Smooth muscle cell (in vitro differentiated cells): ENCODE results near the gene FBXW8. TPM values are rescaled to one million over a fixed set of nuclear protein-coding genes. Genes with fewer than 3 reads are reported as not detected.

ENCODE experiments used
- DNase-seq: peaks from one replicate; lab custom pipeline; 2025; ENCODE audit not compliant: unreplicated experiment; lab: John Stamatoyannopoulos, UW
- H2AFZ ChIP-seq: fragments of 200-600 bp; sonication (generic); 2 replicates; pipeline ENCODE4 v1.6.0; 2016; ENCODE audit warnings: antibody characterized with exemption, low read depth, mild to moderate bottlenecking
- H3F3A ChIP-seq: fragments of 200-600 bp; sonication (generic); 2 replicates; pipeline ENCODE4 v1.6.0; 2017; ENCODE audit warnings: antibody characterized with exemption, low read depth
- H3K27ac ChIP-seq: fragments of 200-600 bp; sonication (generic); 2 replicates; pipeline ENCODE4 v1.5.1; 2016; ENCODE audit warnings: low read depth, mild to moderate bottlenecking
- H3K27me3 ChIP-seq: fragments of 200-600 bp; sonication (generic); 2 replicates; pipeline ENCODE4 v1.6.1; 2016; ENCODE audit warnings: low read depth, mild to moderate bottlenecking
- H3K36me3 ChIP-seq: fragments of 200-600 bp; sonication (generic); 2 replicates; pipeline ENCODE4 v1.5.1; 2016; ENCODE audit warnings: low read depth
- H3K4me1 ChIP-seq: fragments of 200-600 bp; sonication (generic); 2 replicates; pipeline ENCODE4 v1.5.1; 2016; ENCODE audit warnings: low read depth
- H3K4me2 ChIP-seq: fragments of 200-600 bp; sonication (generic); 2 replicates; pipeline ENCODE4 v1.6.0; 2016; ENCODE audit warnings: mild to moderate bottlenecking
- H3K4me3 ChIP-seq: fragments of 200-600 bp; sonication (generic); 2 replicates; pipeline ENCODE4 v1.5.1; 2016; ENCODE audit warnings: mild to moderate bottlenecking
- H3K79me2 ChIP-seq: fragments of 200-600 bp; sonication (generic); 2 replicates; pipeline ENCODE4 v1.6.0; 2016; ENCODE audit warnings: low read depth, mild to moderate bottlenecking
- H3K9ac ChIP-seq: fragments of 200-600 bp; sonication (generic); 2 replicates; pipeline ENCODE4 v1.6.0; 2016; ENCODE audit warnings: low read depth
- H3K9me3 ChIP-seq: fragments of 200-600 bp; sonication (generic); replicated peaks from 2 replicates; pipeline ENCODE4 v1.5.1; 2016; ENCODE audit warnings: low read depth
- H4K20me1 ChIP-seq: fragments of 200-600 bp; sonication (generic); 2 replicates; pipeline ENCODE4 v1.6.0; 2016; ENCODE audit warnings: low read depth
- WGBS: methylation state at CpG from one replicate; pipeline ENCODE4 v1.1.7; 2016; ENCODE audit warnings: low lambda C conversion rate; 5-methylcytosine and 5-hydroxymethylcytosine counted together
- polyA plus RNA-seq: library from polyadenylated mRNA; unstranded; fragments of >200 nt; fragmentation: Nextera tagmentation; extraction: Ambion mirVana; gene quantifications from 2 replicates; pipeline ENCODE4 v1.2.1, GENCODE V29; 2016
- total RNA-seq: library from RNA; depleted of rRNA; stranded (reverse); fragments of >200 nt; gene quantifications from 2 replicates; pipeline ENCODE4 v1.2.3, GENCODE V29; 2014
- TF ChIP-seq, protein P1 (sequence below): fragments of 200-600 bp; sonication (generic); IDR thresholded peaks from 2 replicates; pipeline ENCODE4 v1.5.1; 2017; ENCODE audit warnings: borderline replicate concordance, mild to moderate bottlenecking, antibody characterized with exemption; ENCODE audit not compliant: insufficient read depth, poor library complexity, severe bottlenecking

Gene FBXW8
- total and polyA plus RNA-seq, 2 experiments from 2014 or later: 16.9 to 18.3 TPM

DNA sequence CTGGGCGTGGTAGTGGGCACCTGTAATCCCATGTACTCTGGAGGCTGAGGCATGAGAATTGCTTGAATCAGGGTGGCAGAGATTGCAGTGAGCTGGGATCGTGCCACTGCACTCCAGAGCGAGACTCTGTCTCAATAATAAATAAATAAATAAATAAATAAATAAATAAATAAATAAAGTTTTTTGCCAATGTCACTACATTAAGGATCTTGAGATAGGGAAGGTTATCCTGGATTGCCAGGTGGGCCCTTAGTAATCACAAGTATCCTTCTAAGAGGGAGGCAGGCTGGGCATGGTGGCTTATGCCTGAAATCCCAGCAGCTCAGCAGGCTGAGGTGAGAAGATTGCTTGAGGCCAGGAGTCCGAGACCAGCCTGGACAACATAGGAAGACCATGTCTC, 4.5 kb upstream of the FBXW8 start:
- H3F3A ChIP-seq: no peaks in the 10 kb centered on the region
- H4K20me1 ChIP-seq: no peaks in the 10 kb centered on the region
- peaks cover under 1% of the 10 kb centered on the region for H3K4me1 ChIP-seq
- H3K9me3 ChIP-seq: no peaks in the 10 kb centered on the region
- no peak for DNase-seq
- H3K4me2 ChIP-seq: no peak overlapping the region
- TF ChIP-seq, protein P1, sequence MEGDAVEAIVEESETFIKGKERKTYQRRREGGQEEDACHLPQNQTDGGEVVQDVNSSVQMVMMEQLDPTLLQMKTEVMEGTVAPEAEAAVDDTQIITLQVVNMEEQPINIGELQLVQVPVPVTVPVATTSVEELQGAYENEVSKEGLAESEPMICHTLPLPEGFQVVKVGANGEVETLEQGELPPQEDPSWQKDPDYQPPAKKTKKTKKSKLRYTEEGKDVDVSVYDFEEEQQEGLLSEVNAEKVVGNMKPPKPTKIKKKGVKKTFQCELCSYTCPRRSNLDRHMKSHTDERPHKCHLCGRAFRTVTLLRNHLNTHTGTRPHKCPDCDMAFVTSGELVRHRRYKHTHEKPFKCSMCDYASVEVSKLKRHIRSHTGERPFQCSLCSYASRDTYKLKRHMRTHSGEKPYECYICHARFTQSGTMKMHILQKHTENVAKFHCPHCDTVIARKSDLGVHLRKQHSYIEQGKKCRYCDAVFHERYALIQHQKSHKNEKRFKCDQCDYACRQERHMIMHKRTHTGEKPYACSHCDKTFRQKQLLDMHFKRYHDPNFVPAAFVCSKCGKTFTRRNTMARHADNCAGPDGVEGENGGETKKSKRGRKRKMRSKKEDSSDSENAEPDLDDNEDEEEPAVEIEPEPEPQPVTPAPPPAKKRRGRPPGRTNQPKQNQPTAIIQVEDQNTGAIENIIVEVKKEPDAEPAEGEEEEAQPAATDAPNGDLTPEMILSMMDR: no peak
- H3K4me3 ChIP-seq: no peak overlapping the region
- no peak overlapping the region for H3K27ac ChIP-seq
- WGBS: 89% methylated on average over 4 of the region's 4 CpGs
- peaks cover 12% of the 10 kb centered on the region for H3K79me2 ChIP-seq
- H3K9ac ChIP-seq: no peak overlapping the region
- no peaks in the 10 kb centered on the region for H3K36me3 ChIP-seq
- H2AFZ ChIP-seq: no peak overlapping the region
- H3K27me3 ChIP-seq: no peaks in the 10 kb centered on the region

DNA sequence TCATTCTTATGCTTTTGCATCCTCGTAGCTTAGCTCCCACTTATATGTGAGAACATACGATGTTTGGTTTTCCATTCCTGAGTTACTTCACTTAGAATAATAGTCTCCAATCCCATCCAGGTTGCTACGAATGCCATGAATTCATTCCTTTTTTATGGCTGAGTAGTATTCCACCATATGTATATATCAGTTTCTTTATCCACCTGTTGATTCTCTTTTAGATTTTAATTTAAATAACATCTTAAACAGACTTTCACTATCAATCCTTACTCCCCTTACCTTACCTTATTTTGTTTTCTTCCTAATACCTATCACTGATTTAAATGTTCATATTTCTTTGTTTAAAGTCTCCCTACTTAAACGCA, 488 bp upstream of the FBXW8 start:
- Histone ChIP-seq H3F3A (no peaks in the 10 kb centered on the region), H3K4me2 (peak overlapping the region; percentile 99), H3K36me3 (no peaks in the 10 kb centered on the region), H3K4me3 (peak overlapping the region; percentile 97), H3K27ac (peak overlapping the region; percentile 77), H4K20me1 (peaks cover 21% of the 10 kb centered on the region), H3K79me2 (peaks cover 36% of the 10 kb centered on the region), H3K9me3 (no peaks in the 10 kb centered on the region), H3K4me1 (peaks cover 7% of the 10 kb centered on the region), H3K27me3 (no peaks in the 10 kb centered on the region), H3K9ac (peak overlapping the region; percentile 89), H2AFZ (peak overlapping the region; percentile 83)
- WGBS: 73% methylated on average over 4 of the region's 4 CpGs
- DNase-seq: no peak
- TF ChIP-seq, protein P1: no peak

- H4K20me1 ChIP-seq: peaks cover 72% of the 10 kb centered on the region
- H3K4me2 ChIP-seq: no peak overlapping the region
- WGBS: 100% methylated on average over 1 of the region's 1 CpG
- no peaks in the 10 kb centered on the region for H3K9me3 ChIP-seq
- H3K36me3 ChIP-seq: no peaks in the 10 kb centered on the region
- DNase-seq: no peak
- no peak overlapping the region for H3K9ac ChIP-seq
- H3K4me3 ChIP-seq: no peak overlapping the region
- peaks cover 59% of the 10 kb centered on the region for H3K79me2 ChIP-seq
- no peaks in the 10 kb centered on the region for H3K27me3 ChIP-seq
- peaks cover 7% of the 10 kb centered on the region for H3K4me1 ChIP-seq
- no peak overlapping the region for H3K27ac ChIP-seq
- TF ChIP-seq, protein P1: no peak
- H3F3A ChIP-seq: no peaks in the 10 kb centered on the region
- no peak overlapping the region for H2AFZ ChIP-seq
Observed at GRCh38 chr12:116915326-116915725, 4.6 kb downstream of the FBXW8 start.

DNA sequence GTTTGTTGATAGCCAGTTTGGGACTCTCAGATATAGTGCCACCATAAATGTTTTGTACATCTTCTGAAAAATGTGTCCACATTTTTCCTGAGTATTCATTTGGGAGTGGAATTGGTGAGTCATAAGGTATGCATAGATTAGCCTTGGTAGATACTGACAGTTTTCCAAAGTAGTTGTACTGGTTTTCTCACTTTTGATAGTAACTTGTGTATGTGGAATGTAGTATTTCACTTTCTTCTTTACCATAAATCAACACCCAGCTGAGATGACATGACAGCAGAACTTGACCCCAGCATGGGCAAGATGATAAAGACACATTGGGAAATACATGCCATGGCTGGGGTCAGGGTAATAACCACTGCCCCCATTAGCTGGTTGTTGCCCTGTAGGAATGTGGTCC, 5.4 kb downstream of the FBXW8 start:
- no peaks in the 10 kb centered on the region for H3F3A ChIP-seq
- no peaks in the 10 kb centered on the region for H3K36me3 ChIP-seq
- no peaks in the 10 kb centered on the region for H3K9me3 ChIP-seq
- TF ChIP-seq, protein P1: no peak
- H3K79me2 ChIP-seq: peaks cover 56% of the 10 kb centered on the region
- H3K4me1 ChIP-seq: peaks cover 7% of the 10 kb centered on the region
- H3K4me3 ChIP-seq: no peak overlapping the region
- no peak for DNase-seq
- H2AFZ ChIP-seq: no peak overlapping the region
- H3K4me2 ChIP-seq: peak overlapping the region; percentile 32
- H4K20me1 ChIP-seq: peaks cover 80% of the 10 kb centered on the region
- no peaks in the 10 kb centered on the region for H3K27me3 ChIP-seq
- no peak overlapping the region for H3K9ac ChIP-seq
- peak overlapping the region; percentile 48 for H3K27ac ChIP-seq
